ENCODE results near the gene DGCR2.

GRCh38 chr22:19096555-19096954 is 25.7 kb downstream of the DGCR2 start:
- no peak for TF ChIP-seq CTCF (IDR thresholded peaks at IDR 0.05)
- no peak for TF ChIP-seq POLR2A (IDR thresholded peaks at IDR 0.05)
